NB4 (cell line): Measurements from ENCODE around the gene GRP.

Source experiments
- POLR2A ChIP-seq: IDR thresholded peaks from 2 replicates; pipeline ENCODE4 v1.6.1; 2011; ENCODE audit warnings: mild to moderate bottlenecking; ENCODE audit not compliant: insufficient read length; ENCODE audit errors: extremely low read depth
- TF ChIP-seq, protein P1 (sequence below): IDR thresholded peaks from one replicate; pipeline ENCODE4 v1.5.1; 2012; ENCODE audit warnings: low read depth, low read length

DNA sequence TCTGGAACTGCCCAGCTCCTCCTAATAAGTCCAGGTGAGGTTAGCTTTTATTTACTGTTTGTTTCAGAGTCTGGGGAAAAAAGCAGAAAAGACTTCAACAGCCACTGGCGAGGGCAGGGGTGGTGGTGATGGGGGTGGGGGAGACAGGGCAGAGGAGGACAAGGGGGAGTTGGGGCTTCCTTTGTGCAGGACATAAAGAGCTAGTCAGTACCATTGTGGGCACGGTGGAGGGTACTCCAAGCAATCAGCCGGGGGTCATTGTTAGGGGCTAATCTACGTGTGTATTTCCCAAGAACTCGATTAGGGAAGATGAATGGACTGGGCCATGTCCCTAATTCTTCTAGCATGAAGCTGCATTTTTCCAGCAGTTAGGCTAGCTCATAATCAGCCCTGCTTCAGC, 56.1 kb downstream of the GRP start:
- TF ChIP-seq, protein P1, sequence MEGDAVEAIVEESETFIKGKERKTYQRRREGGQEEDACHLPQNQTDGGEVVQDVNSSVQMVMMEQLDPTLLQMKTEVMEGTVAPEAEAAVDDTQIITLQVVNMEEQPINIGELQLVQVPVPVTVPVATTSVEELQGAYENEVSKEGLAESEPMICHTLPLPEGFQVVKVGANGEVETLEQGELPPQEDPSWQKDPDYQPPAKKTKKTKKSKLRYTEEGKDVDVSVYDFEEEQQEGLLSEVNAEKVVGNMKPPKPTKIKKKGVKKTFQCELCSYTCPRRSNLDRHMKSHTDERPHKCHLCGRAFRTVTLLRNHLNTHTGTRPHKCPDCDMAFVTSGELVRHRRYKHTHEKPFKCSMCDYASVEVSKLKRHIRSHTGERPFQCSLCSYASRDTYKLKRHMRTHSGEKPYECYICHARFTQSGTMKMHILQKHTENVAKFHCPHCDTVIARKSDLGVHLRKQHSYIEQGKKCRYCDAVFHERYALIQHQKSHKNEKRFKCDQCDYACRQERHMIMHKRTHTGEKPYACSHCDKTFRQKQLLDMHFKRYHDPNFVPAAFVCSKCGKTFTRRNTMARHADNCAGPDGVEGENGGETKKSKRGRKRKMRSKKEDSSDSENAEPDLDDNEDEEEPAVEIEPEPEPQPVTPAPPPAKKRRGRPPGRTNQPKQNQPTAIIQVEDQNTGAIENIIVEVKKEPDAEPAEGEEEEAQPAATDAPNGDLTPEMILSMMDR = no peak
- TF ChIP-seq POLR2A = no peak
